Cardiac fibroblast (primary cell): ENCODE results near the gene MORC1.

ENCODE experiments used
- DNase-seq, 2 donors: peaks; one replicate each; pipeline versions ENCODE4 v3.0.0 to v3.0.0-alpha.2; 2010; ENCODE audit warnings: low read depth in 2 of 2
- H3K4me3 ChIP-seq, 2 donors: replicated peaks in 1 of 2; 1 replicate in 1 of 2; 2 replicates in 1 of 2; pipeline ENCODE4 v1.5.1; 2011; ENCODE audit warnings: low read depth in 2 of 2, low read length in 2 of 2, mild to moderate bottlenecking in 2 of 2, moderate library complexity in 1 of 2
- TF ChIP-seq, protein P1 (sequence below): IDR thresholded peaks from one replicate; pipeline ENCODE4 v1.5.1; 2011; ENCODE audit warnings: low read depth, mild to moderate bottlenecking, low read length, inconsistent platforms

MORC1 gene

DNA sequence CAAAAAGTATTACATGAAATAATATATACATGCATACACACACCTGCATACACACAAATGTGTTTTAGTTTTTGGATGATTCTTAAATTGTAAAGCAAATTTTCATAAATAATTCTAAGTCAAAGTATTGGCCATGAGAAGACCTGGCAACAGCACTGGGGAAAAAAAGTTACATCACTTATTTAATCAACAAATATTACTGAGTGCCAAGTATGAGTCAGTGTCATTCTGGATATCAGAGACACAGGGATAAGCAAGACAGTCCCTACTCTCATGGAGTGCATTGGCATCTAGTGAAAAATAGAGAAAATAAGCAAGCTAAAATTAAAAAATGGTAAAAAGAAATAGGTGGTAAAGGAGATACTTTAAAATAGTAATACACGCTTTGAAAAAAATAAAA, 134.9 kb downstream of the MORC1 start:
- H3K4me3 ChIP-seq = no peak overlapping the region
- DNase-seq = no peak
- TF ChIP-seq, protein P1, sequence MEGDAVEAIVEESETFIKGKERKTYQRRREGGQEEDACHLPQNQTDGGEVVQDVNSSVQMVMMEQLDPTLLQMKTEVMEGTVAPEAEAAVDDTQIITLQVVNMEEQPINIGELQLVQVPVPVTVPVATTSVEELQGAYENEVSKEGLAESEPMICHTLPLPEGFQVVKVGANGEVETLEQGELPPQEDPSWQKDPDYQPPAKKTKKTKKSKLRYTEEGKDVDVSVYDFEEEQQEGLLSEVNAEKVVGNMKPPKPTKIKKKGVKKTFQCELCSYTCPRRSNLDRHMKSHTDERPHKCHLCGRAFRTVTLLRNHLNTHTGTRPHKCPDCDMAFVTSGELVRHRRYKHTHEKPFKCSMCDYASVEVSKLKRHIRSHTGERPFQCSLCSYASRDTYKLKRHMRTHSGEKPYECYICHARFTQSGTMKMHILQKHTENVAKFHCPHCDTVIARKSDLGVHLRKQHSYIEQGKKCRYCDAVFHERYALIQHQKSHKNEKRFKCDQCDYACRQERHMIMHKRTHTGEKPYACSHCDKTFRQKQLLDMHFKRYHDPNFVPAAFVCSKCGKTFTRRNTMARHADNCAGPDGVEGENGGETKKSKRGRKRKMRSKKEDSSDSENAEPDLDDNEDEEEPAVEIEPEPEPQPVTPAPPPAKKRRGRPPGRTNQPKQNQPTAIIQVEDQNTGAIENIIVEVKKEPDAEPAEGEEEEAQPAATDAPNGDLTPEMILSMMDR = no peak

DNA sequence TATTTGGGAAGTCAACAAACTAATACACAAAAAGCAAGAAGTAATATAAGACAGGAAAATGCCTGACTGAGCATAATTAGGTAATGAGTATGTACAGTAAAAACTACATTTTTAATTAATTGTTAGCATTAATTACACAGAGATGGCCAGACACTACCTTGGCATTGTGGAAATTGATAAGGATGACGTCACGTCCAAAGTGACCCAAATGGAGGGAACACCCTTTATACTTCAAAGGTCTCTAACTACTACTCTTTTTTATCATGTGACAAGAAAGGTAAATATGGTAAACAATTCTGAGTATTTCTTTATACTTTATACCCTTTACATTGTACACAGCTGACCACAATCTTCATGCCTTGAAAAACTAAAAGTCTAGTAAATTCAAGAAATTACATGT, 141.9 kb downstream of the MORC1 start:
- no peak for DNase-seq
- TF ChIP-seq, protein P1 = no peak

DNA sequence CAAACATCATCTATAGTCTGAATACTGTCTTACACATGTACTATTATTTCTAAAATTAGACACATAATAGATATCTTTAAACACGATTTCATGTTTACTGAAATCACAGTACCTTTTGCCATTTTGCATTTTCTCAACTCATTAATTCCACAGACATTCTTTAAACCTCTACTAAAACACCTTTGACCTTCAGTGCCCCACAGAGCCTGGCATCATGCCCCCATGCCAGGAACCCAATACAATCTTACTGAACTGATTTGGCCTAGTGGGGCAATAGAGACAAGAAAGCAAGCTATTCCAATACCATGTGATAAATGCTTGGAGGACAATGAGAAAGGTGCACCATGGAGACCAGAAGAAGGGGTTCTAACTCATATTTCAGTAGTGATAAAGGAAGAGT, 144.9 kb downstream of the MORC1 start:
- TF ChIP-seq, protein P1 = no peak
- DNase-seq = no peak
- no peak overlapping the region for H3K4me3 ChIP-seq

More for the DNA sequence above, 141.9 kb downstream of the MORC1 start:
- no peak overlapping the region for H3K4me3 ChIP-seq

DNA sequence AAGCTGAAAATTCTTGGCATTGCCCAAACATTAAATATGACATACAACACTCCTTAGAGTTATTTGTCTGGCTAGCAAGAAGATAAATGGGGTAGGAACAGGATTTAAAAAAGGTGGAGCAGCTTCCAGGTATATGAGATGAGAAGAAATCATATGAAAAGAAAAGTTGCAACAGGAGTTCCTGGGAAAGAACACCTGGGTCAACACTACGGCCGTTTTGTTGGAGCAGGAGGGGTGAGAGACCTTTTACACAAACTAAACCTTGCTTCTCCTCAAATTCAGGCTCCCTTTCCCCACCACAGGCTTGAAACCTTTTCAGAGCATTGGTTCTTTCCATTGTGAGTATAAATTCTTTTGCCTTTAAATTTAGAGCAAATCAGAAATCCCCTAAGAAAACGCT, 145.5 kb downstream of the MORC1 start:
- TF ChIP-seq, protein P1 = no peak
- DNase-seq = no peak

DNA sequence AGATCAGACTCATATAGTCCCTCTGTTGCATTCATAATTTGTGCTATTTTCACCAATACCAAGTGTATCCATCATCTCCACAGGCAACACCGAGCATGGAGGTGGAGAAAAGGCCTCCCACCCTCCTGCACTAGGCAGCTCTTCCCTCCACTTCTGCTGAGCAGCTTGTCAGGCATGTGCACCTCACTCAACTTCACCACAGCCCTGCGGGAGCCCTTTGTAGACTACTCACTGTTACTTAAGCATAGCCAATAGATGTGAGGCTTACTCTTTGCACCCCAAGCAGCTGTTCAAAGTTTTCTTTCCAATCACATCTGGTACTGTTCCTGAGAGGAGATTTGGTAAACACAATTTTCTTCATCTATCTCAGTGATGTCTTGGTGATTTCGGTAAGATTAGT, 147.4 kb downstream of the MORC1 start:
- no peak for DNase-seq
- no peak overlapping the region for H3K4me3 ChIP-seq
- TF ChIP-seq, protein P1 = no peak

More for the DNA sequence above, 145.5 kb downstream of the MORC1 start:
- H3K4me3 ChIP-seq = no peak overlapping the region

DNA sequence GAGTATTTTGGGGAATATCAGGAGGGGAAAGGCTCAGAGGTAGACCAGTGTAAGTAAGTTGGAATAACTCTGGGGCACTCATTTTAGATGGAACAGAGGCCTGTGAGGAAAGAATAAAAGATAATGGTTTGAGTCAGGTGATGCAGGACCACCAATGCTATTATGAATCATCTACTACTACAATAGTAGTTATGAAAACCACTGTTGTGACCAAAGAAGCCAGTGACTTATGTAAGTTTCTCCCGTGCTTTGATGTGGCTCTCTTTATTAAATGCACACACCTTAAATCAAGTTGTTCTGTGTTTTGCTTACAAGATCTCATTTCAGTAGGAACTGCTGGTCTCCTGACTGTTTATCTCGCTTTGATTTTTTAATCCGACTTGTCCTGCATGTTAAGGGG, 151.2 kb downstream of the MORC1 start:
- DNase-seq = no peak
- no peak overlapping the region for H3K4me3 ChIP-seq
- TF ChIP-seq, protein P1 = no peak

DNA sequence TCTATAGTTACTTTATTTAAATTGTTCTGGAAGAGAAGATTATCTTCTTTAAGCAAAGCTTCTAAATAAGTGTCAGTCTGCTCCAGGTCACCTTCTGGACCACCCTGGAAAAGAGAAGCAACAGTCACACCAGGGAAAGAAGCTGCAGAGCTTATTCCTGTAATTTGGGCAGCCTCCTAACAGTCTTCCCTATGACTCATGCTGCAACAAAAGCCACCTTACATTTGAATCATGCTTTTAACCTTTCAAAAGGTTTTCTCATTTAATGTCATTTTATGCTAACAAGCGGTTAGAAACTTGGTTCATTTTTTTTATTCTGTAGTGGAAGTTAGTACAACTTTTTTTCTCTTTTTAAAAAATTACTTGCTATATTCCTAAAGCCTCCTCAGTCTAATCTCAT, 158.9 kb downstream of the MORC1 start:
- no peak overlapping the region for H3K4me3 ChIP-seq
- TF ChIP-seq, protein P1 = no peak
- no peak for DNase-seq
